ENCODE data around the gene OLAH.
"Not testable (repeated sequence)": the region's sequence is repeated elsewhere in the genome, so short reads cannot be mapped to it uniquely, and the experiment has no call there.

The OLAH gene

DNA sequence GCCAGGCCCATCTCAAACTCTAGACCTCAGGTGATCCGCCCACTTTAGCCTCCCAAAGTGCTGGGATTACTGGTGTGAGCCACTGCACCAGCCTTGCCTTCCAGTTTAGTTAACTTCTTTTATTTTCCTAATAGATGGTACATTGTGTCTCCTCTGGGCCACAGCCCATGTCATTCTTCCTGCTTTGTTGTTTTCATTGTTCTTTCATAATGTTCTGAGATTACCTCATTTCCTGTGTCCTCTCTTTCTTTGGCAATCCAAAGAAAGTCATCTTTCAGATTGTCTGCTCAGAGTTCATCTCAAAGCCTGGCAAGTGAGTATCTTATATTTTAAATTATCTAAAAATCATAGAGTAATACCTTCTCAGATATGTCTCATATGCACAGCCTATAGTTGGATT lies at the start of gene OLAH:
OLAH (plus strand) TSS at position 270 of the 400 bp plus-strand sequence. CDS start 3,346 bp downstream, outside the sequence.
- Histone ChIP-seq H3K36me3 (no peaks in the 10 kb centered on the region), H3K27me3 (no peaks in the 10 kb centered on the region), H3K27ac (no peak within 1 kb of the TSS), H3K9me3 (no peaks in the 10 kb centered on the region), H3K4me1 (ENCODE audit: control insufficient read depth in 1 of 2, insufficient read depth in 1 of 2, low read depth in 1 of 2, low read length in 1 of 2) (peaks cover 21 to 23% of the 10 kb centered on the region in 2 experiments), H3K4me3 (ENCODE audit: low read depth in 1 of 2, low read length in 1 of 2) (no peak within 1 kb of the TSS)
- TF ChIP-seq, protein P1, sequence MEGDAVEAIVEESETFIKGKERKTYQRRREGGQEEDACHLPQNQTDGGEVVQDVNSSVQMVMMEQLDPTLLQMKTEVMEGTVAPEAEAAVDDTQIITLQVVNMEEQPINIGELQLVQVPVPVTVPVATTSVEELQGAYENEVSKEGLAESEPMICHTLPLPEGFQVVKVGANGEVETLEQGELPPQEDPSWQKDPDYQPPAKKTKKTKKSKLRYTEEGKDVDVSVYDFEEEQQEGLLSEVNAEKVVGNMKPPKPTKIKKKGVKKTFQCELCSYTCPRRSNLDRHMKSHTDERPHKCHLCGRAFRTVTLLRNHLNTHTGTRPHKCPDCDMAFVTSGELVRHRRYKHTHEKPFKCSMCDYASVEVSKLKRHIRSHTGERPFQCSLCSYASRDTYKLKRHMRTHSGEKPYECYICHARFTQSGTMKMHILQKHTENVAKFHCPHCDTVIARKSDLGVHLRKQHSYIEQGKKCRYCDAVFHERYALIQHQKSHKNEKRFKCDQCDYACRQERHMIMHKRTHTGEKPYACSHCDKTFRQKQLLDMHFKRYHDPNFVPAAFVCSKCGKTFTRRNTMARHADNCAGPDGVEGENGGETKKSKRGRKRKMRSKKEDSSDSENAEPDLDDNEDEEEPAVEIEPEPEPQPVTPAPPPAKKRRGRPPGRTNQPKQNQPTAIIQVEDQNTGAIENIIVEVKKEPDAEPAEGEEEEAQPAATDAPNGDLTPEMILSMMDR (IDR thresholded peaks at IDR 0.05): no peak

DNA sequence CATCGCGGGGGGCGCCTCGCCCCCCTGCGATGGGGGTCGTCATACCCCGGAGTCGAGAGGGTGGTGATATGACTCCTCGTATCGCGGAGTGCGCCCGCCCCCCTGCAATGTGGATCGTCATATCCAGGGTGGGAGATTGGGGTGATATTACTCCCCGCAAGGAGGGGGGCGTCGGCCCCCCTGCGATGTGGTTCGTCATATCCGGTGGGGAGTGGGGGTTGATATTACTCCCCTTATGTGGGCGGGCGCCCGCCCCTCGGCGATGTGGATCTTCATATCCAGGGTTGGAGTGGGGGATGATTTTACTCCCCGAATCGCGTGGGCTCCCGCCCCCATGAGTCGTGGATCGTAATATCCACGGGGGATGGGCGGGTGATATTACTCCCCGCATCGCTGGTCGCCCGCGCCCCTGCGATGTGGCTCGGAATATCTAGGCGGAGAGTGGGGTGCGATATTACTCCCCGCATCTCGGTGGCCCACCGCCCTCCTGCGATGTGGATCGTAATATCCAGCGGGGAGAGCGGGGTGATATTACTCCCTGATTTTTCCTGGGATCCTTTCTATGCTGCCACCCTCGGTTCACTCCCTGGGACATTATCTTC lies 47.7 kb upstream of the OLAH start:
- H3K27me3 ChIP-seq: peaks cover 4% of the 10 kb centered on the region
- TF ChIP-seq, protein P1 (IDR thresholded peaks at IDR 0.05): no peak
- H3K36me3 ChIP-seq: no peaks in the 10 kb centered on the region
- no peak overlapping the region for H3K27ac ChIP-seq
- H3K4me3 ChIP-seq (ENCODE audit: low read depth in 1 of 2, low read length in 1 of 2): no peak overlapping the region
- no peaks in the 10 kb centered on the region for H3K4me1 ChIP-seq (ENCODE audit: control insufficient read depth in 1 of 2, insufficient read depth in 1 of 2, low read depth in 1 of 2, low read length in 1 of 2)
- no peaks in the 10 kb centered on the region for H3K9me3 ChIP-seq

DNA sequence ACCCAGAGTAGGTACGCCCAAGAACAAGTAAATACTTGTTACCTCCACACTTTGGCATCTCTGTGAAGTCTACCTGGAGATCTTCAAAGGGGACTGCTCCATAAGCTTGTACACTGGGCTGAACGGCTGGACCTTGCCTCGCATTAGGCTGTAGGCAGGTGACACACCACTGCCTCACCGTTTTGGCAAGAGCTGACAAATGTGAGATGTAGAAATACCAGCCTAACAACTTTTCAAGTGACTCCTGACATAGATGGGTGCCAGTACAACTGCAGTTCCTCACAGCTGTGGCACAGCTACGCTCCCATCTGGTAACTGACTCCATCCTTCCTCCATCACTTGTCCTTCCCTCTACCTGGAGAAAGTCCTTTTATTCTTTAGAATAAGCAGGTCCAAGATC lies 30.2 kb upstream of the OLAH start:
- H3K27me3 ChIP-seq; H3K27ac ChIP-seq; H3K9me3 ChIP-seq; H3K36me3 ChIP-seq; H3K4me1 ChIP-seq (ENCODE audit: control insufficient read depth in 1 of 2, insufficient read depth in 1 of 2, low read depth in 1 of 2, low read length in 1 of 2); H3K4me3 ChIP-seq (ENCODE audit: low read depth in 1 of 2, low read length in 1 of 2): not testable (repeated sequence)

DNA sequence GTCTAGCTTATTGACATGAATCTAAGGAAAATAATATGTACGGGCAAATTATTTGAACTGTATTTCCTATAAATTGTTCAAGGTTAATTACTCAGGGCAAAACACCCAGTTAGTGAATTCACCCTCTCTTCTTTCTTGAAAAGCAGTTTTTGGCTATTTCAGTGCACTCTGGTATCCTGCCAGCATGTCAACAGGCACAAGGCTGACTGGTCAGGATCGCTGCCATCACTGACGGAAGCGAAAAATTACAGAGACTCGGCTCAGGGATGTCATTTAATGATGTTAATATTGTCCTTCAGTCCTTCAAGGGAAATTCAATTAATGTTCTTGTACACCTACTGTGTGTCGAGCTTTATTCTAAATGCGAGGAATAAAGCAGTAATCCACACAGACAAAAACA lies 28.3 kb upstream of the OLAH start:
- Histone ChIP-seq H3K9me3 (no peaks in the 10 kb centered on the region), H3K36me3 (no peaks in the 10 kb centered on the region), H3K27me3 (no peaks in the 10 kb centered on the region), H3K4me3 (ENCODE audit: low read depth in 1 of 2, low read length in 1 of 2) (no peak overlapping the region), H3K4me1 (ENCODE audit: control insufficient read depth in 1 of 2, insufficient read depth in 1 of 2, low read depth in 1 of 2, low read length in 1 of 2) (no peaks in the 10 kb centered on the region), H3K27ac (no peak overlapping the region)
- TF ChIP-seq, protein P1 (IDR thresholded peaks at IDR 0.05): no peak

DNA sequence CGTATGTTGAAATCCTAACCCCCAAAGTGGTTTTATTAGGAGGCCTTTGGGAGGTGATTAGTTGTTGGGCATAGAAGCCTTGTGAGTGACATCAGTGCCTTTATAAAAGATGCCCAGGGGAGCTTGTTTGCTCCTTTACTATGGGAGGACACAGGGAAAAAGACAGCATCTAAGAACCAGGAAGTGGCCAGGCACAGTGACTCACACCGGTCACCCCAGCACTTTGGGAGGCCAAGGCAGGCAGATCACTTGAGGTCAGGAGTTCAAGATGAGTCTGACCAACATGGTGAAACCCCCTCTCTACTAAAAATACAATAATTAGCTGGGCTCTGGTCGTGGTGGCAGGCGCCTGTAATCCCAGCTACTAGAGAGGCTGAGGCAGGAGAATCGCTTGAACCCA lies 22.8 kb upstream of the OLAH start:
- H3K9me3 ChIP-seq; H3K36me3 ChIP-seq; H3K4me3 ChIP-seq (ENCODE audit: low read depth in 1 of 2, low read length in 1 of 2); H3K27me3 ChIP-seq; H3K4me1 ChIP-seq (ENCODE audit: control insufficient read depth in 1 of 2, insufficient read depth in 1 of 2, low read depth in 1 of 2, low read length in 1 of 2); H3K27ac ChIP-seq: not testable (repeated sequence)

DNA sequence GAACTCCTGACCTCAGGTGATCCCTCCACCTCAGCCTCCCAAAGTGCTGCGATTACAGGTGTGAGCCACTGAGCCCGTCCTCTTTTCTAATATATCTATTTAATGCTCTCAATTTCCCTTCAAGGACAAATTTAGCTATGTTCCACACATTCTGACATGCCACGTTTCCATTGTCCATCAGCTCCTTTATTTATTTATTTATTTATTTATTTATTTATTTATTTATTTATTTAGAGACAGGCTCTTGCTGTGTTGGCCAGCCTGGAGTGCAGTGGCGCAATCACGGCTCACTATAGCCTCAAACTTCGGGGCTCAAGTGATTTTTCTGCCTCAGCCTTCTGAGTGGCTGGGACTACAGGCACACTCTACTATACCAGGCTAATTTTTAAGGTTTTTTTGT lies 20.7 kb upstream of the OLAH start:
- H3K4me3 ChIP-seq (ENCODE audit: low read depth in 1 of 2, low read length in 1 of 2); H3K27ac ChIP-seq; H3K9me3 ChIP-seq; H3K36me3 ChIP-seq; H3K4me1 ChIP-seq (ENCODE audit: control insufficient read depth in 1 of 2, insufficient read depth in 1 of 2, low read depth in 1 of 2, low read length in 1 of 2); H3K27me3 ChIP-seq: not testable (repeated sequence)

DNA sequence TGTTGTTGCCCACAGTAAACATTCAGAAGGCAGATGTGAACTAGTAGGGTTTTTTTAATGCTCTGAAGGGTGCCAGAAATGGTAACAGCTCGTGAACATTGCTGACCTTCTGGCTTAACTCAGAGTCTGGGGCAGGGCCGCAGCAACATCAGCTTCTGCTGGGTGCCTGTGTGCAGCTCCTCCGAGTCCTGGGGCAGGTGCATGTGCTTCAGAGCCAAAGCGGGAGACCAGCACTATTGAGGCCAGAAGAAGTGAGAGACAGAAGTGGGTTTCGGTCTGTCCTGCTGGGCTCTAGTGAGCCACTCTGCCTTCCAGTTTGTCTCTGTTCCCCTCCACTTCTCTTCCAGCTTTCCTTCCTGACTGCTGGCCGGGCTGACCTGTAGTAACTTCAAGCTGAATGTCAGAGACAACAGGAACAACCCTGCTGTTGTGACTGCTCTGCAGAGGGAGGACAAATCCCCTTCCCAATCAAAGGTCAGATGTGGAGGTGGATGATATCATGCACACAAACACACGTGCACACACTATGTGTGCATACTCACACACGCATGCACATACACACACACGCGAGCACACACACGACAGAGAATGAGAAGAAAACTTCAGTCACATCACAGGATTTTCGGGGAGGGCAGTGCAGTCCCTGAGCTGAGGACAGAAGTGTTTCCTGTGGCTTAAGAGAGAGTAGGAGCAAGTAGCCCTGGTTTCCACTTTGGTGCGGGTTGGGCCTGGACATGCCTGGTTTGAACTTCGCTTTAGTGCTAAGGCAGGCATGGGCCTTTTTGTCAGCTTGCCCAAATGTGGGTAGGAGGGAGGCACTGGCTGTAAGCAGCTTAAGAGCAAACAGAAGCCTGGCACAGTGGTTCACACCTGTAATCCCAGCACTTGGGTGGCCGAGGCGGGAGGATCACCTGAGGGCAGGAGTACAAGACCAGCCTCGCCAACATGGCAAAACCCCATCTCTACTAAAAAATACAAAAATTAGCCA lies 19.4 kb upstream of the OLAH start:
- H3K9me3 ChIP-seq; H3K4me1 ChIP-seq (ENCODE audit: control insufficient read depth in 1 of 2, insufficient read depth in 1 of 2, low read depth in 1 of 2, low read length in 1 of 2); H3K36me3 ChIP-seq; H3K27ac ChIP-seq; H3K27me3 ChIP-seq; H3K4me3 ChIP-seq (ENCODE audit: low read depth in 1 of 2, low read length in 1 of 2): not testable (repeated sequence)

DNA sequence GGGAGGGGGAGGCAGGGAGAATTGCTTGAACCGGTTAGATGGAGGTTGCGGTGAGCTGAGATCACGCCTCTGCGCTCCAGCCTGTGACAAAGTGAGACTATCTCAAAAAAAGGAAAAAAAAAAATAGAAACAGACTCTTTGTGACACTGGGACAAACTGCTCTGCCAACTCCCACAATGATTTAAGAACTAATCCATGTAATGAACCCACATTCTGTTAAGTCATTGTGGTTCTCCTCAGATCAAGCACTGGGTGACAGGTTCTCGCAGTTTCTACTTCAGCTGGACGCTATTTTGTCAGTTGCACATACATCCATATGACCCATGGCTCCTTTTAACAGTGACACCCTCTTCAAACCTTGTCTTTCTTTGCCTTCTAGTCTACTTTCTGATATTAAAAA lies 18.7 kb upstream of the OLAH start:
- H3K9me3 ChIP-seq; H3K4me1 ChIP-seq (ENCODE audit: control insufficient read depth in 1 of 2, insufficient read depth in 1 of 2, low read depth in 1 of 2, low read length in 1 of 2); H3K27ac ChIP-seq; H3K4me3 ChIP-seq (ENCODE audit: low read depth in 1 of 2, low read length in 1 of 2); H3K27me3 ChIP-seq; H3K36me3 ChIP-seq: not testable (repeated sequence)

Measured in neutrophil (primary cell).